Mesendoderm (in vitro differentiated cells): ENCODE results near the gene PNN.
A peak's percentile ranks its signal among the peaks of the same experiment; 100 is the strongest.
"Not testable (repeated sequence)": the region's sequence is repeated elsewhere in the genome, so short reads cannot be mapped to it uniquely, and the experiment has no call there.

ENCODE experiments used
- DNase-seq: peaks from one replicate; pipeline ENCODE4 v3.0.0; 2013
- H2AK5ac ChIP-seq: 2 replicates; pipeline ENCODE4 v1.6.1; 2013; ENCODE audit warnings: low read length, inconsistent platforms
- H2BK120ac ChIP-seq: 2 replicates; pipeline ENCODE4 v1.6.1; 2013; ENCODE audit warnings: low read depth, mild to moderate bottlenecking, low read length, moderate library complexity, mixed read lengths
- H2BK15ac ChIP-seq: replicated peaks from 2 replicates; pipeline ENCODE4 v1.6.1; 2013; ENCODE audit warnings: low read depth, mild to moderate bottlenecking, moderate library complexity
- H2BK5ac ChIP-seq: 2 replicates; pipeline ENCODE4 v1.6.1; 2013; ENCODE audit warnings: low read length, inconsistent platforms
- H3K18ac ChIP-seq: 2 replicates; pipeline ENCODE4 v1.6.1; 2013; ENCODE audit warnings: mild to moderate bottlenecking, low read length, mixed read lengths
- H3K23ac ChIP-seq: one replicate; pipeline ENCODE4 v1.6.1; 2013; ENCODE audit warnings: low read length
- H3K27ac ChIP-seq: 2 replicates; pipeline ENCODE4 v1.5.1; 2013; ENCODE audit warnings: low read depth, mild to moderate bottlenecking, inconsistent platforms, low read length, moderate library complexity
- H3K27me3 ChIP-seq: 2 replicates; pipeline ENCODE4 v1.6.1; 2013; ENCODE audit warnings: low read length, control low read depth, mild to moderate bottlenecking, inconsistent platforms; ENCODE audit not compliant: insufficient read depth, poor library complexity
- H3K36me3 ChIP-seq: 2 replicates; pipeline ENCODE4 v1.6.1; 2013; ENCODE audit warnings: low read length, inconsistent platforms; ENCODE audit not compliant: control insufficient read depth, insufficient read depth
- H3K4ac ChIP-seq: one replicate; pipeline ENCODE4 v1.6.1; 2013; ENCODE audit warnings: low read depth, mild to moderate bottlenecking, low read length, moderate library complexity
- H3K4me1 ChIP-seq: 2 replicates; pipeline ENCODE4 v1.6.1; 2013; ENCODE audit warnings: low read depth, low read length, inconsistent platforms; ENCODE audit not compliant: control insufficient read depth
- H3K4me2 ChIP-seq: 2 replicates; pipeline ENCODE4 v1.6.1; 2013; ENCODE audit warnings: low read length
- H3K4me3 ChIP-seq: 2 replicates; pipeline ENCODE4 v1.5.1; 2013; ENCODE audit warnings: mild to moderate bottlenecking, low read length
- H3K56ac ChIP-seq: one replicate; pipeline ENCODE4 v1.6.1; 2013; ENCODE audit warnings: low read length
- H3K79me1 ChIP-seq: 2 replicates; pipeline ENCODE4 v1.6.1; 2013; ENCODE audit warnings: low read length, inconsistent platforms
- H3K79me2 ChIP-seq: 2 replicates; pipeline ENCODE4 v1.6.1; 2013; ENCODE audit warnings: mild to moderate bottlenecking, low read length; ENCODE audit not compliant: control insufficient read depth, insufficient read depth
- H3K9ac ChIP-seq: 2 replicates; pipeline ENCODE4 v1.6.1; 2013; ENCODE audit warnings: low read length, inconsistent platforms
- H4K5ac ChIP-seq: one replicate; pipeline ENCODE4 v1.6.1; 2013; ENCODE audit warnings: low read length
- H4K8ac ChIP-seq: one replicate; pipeline ENCODE4 v1.6.1; 2013; ENCODE audit warnings: low read depth, mild to moderate bottlenecking, control low read depth, low read length, moderate library complexity
- WGBS: extraction: QIAGEN DNeasy Blood & Tissue Kit; methylation state at CpG from one replicate; pipeline ENCODE4 v1.1.7; 2013; ENCODE audit warnings: low lambda C conversion rate, missing lambda C conversion rate; ENCODE audit not compliant: insufficient coverage; ENCODE audit errors: extremely low coverage; 5-methylcytosine and 5-hydroxymethylcytosine counted together

The PNN gene

DNA sequence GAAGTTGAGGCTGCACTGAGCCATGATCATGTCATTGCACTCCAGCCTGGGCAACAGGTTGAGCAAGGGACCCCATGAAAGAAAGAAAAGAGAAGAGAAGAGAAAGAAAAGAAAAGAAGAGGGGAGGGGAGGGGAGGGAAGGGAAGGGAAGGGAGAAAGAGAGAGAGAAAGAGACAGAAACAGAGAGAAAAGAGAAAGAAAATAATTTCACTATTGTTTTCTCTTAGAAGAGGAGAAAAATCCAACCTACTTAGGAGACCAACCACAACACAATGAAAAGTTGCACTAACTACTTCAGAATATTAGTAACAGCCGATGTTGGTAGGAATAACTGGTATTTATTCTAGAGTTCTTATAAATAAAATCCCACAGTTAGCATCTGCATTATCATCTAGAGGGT is 14.6 kb upstream of the PNN start:
- Histone ChIP-seq H3K79me1 (peaks cover 6% of the 10 kb centered on the region), H4K5ac (no peak overlapping the region), H3K23ac (no peak overlapping the region), H3K4me1 (no peaks in the 10 kb centered on the region), H3K4ac (no peak overlapping the region), H3K18ac (no peak overlapping the region), H3K4me2 (no peak overlapping the region), H3K27ac (no peak overlapping the region), H3K9ac (no peak overlapping the region), H3K36me3 (no peaks in the 10 kb centered on the region), H3K56ac (no peak overlapping the region), H2BK15ac (no peak overlapping the region), H2BK5ac (no peak overlapping the region), H3K27me3 (no peaks in the 10 kb centered on the region), H3K4me3 (no peak overlapping the region), H2BK120ac (no peak overlapping the region), H3K79me2 (peaks cover 4% of the 10 kb centered on the region), H4K8ac (no peak overlapping the region), H2AK5ac (no peak overlapping the region)
- no CpG with 5 or more reads among the region's 1 CpG for WGBS
- DNase-seq: no peak

DNA sequence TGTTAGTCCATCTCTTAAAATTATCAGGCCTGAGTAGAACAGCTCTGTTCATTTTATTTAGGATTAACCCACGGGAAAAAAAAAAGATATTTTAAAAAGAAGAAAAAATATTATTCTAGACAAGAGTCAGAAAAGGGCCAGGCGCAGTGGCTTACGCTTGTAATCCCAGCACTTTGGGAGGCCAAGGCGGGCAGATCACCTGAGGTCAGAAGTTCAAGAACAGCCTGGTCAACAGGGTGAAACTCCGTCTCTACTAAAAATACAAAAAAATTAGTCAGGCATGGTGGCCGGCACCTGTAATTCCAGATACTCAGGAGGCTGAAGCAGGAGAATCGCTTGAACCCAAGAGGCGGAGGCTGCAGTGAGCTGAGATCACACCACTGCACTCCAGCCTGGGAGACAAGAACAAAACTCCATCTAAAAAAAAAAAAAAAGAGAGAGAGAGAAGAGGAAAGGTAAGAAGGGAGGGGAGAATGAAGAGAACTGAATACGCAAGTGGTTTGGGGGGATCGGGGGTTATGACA is 7.2 kb upstream of the PNN start:
- not testable (repeated sequence) for H3K4me3 ChIP-seq, H3K4me2 ChIP-seq, H2BK120ac ChIP-seq, H3K4ac ChIP-seq, H3K4me1 ChIP-seq, H3K27ac ChIP-seq, H3K9ac ChIP-seq, H2BK5ac ChIP-seq, H2BK15ac ChIP-seq, H2AK5ac ChIP-seq, H3K56ac ChIP-seq, H4K8ac ChIP-seq, DNase-seq, H3K36me3 ChIP-seq, H3K27me3 ChIP-seq, H4K5ac ChIP-seq, H3K79me1 ChIP-seq, H3K23ac ChIP-seq, H3K18ac ChIP-seq
- H3K79me2 ChIP-seq: peaks cover 12% of the 10 kb centered on the region
- WGBS: no CpG with 5 or more reads among the region's 10 CpGs

DNA sequence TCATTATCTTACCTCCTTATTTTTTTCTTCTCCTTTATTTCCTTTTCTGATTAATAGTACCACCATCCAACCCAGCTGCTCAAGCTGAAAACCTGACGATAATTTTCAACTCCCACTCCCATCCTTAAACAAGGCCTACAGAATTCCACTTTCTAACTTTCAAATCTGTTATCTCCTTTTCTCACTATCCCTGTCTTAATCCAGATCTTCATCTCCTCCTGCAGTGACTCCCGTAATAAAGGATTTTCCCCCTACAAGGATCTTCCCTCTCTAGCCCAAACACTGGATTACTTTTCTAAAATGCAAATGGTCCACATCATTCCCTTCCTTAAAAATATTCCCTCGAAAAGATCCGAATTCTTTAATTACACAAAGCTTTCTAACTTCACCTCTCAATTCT is 6.5 kb upstream of the PNN start:
- no peak for DNase-seq
- Histone ChIP-seq H4K8ac (no peak overlapping the region), H2BK5ac (no peak overlapping the region), H2BK15ac (no peak overlapping the region), H2BK120ac (no peak overlapping the region), H3K56ac (no peak overlapping the region), H4K5ac (no peak overlapping the region), H3K23ac (no peak overlapping the region), H3K4me3 (no peak overlapping the region), H3K9ac (no peak overlapping the region), H3K27me3 (no peaks in the 10 kb centered on the region), H3K27ac (no peak overlapping the region), H3K36me3 (no peaks in the 10 kb centered on the region), H3K18ac (no peak overlapping the region), H3K4me1 (peaks cover 3% of the 10 kb centered on the region), H3K79me2 (peaks cover 12% of the 10 kb centered on the region), H2AK5ac (no peak overlapping the region), H3K4me2 (no peak overlapping the region), H3K79me1 (peaks cover 2% of the 10 kb centered on the region), H3K4ac (no peak overlapping the region)
- WGBS: 100% methylated on average over 2 of the region's 4 CpGs

DNA sequence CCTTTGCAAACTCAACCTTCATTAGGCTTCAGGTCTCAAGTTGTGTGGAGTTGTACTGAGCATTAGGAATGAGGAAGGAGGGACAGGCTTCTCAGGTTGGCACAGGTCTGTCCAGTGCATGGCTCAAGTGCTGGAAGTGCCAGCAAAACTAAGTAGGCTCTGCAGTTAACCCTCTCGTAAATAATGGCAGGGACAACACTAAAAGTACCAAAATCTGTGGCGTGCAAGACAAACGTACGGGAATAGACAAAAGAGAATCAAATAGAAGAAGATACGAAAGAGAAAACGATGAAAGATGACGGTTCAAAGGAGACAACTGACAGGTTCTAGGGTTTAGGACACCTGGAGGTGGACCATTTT is 5.5 kb upstream of the PNN start:
- H3K9ac ChIP-seq: peak overlapping the region; percentile 98
- H3K4me3 ChIP-seq: peak overlapping the region; percentile 93
- H2BK120ac ChIP-seq: no peak overlapping the region
- no peak overlapping the region for H4K8ac ChIP-seq
- no peaks in the 10 kb centered on the region for H3K27me3 ChIP-seq
- no peak overlapping the region for H2AK5ac ChIP-seq
- no CpG with 5 or more reads among the region's 7 CpGs for WGBS
- no peak overlapping the region for H3K23ac ChIP-seq
- H2BK5ac ChIP-seq: no peak overlapping the region
- H3K4me1 ChIP-seq: peaks cover 3% of the 10 kb centered on the region
- H3K18ac ChIP-seq: no peak overlapping the region
- H3K79me1 ChIP-seq: peaks cover 2% of the 10 kb centered on the region
- H3K27ac ChIP-seq: peak overlapping the region; percentile 99
- H3K4ac ChIP-seq: no peak overlapping the region
- no peak overlapping the region for H4K5ac ChIP-seq
- H3K36me3 ChIP-seq: no peaks in the 10 kb centered on the region
- peak overlapping the region; percentile 97 for H3K56ac ChIP-seq
- no peak for DNase-seq
- H3K79me2 ChIP-seq: peaks cover 12% of the 10 kb centered on the region
- no peak overlapping the region for H2BK15ac ChIP-seq
- peak overlapping the region; percentile 91 for H3K4me2 ChIP-seq

DNA sequence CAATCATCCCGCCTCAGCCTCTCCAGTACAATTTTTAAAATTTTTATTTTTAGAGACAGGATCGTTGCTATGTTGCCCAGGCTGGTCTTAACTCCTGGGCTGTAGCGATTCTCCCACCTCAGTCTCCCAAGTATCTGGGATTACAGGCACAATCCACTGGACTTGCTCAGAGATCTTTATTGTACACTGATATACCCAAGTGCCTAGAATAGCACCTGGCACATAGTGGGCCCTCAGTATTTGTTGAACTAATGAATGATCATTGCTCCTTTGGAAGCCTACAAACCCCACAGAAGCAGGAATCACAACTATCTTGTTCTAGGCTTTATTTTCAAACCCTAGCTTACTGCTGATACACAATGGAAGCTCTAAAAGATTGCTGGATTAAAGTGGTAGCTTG is 1.9 kb upstream of the PNN start:
- H3K9ac ChIP-seq: no peak overlapping the region
- H3K23ac ChIP-seq: no peak overlapping the region
- DNase-seq: no peak
- no peaks in the 10 kb centered on the region for H3K27me3 ChIP-seq
- H3K79me1 ChIP-seq: peaks cover 2% of the 10 kb centered on the region
- H3K27ac ChIP-seq: no peak overlapping the region
- no peak overlapping the region for H2BK5ac ChIP-seq
- H3K18ac ChIP-seq: no peak overlapping the region
- H3K56ac ChIP-seq: no peak overlapping the region
- no peak overlapping the region for H3K4ac ChIP-seq
- H4K5ac ChIP-seq: no peak overlapping the region
- no peak overlapping the region for H2AK5ac ChIP-seq
- H3K4me1 ChIP-seq: peaks cover 3% of the 10 kb centered on the region
- H3K4me3 ChIP-seq: no peak overlapping the region
- H3K79me2 ChIP-seq: peaks cover 33% of the 10 kb centered on the region
- H4K8ac ChIP-seq: no peak overlapping the region
- no CpG with 5 or more reads among the region's 3 CpGs for WGBS
- no peak overlapping the region for H2BK15ac ChIP-seq
- H3K36me3 ChIP-seq: peaks cover 4% of the 10 kb centered on the region
- H3K4me2 ChIP-seq: no peak overlapping the region
- no peak overlapping the region for H2BK120ac ChIP-seq
